CD14-positive monocyte (primary cell): ENCODE results near the gene GPLD1. TPM values are rescaled to one million over a fixed set of nuclear protein-coding genes. Genes with fewer than 3 reads are reported as not detected.

ENCODE experiments used
- DNase-seq, 3 donors: peaks; one replicate each; pipeline ENCODE4 v3.0.0-alpha.2; 2011 to 2022
- H2AFZ ChIP-seq: 2 replicates; pipeline ENCODE4 v1.6.0; 2012; ENCODE audit warnings: mild to moderate bottlenecking, low read depth, low read length, inconsistent platforms; ENCODE audit not compliant: insufficient read depth, poor library complexity, severe bottlenecking
- H3K27ac ChIP-seq, 2 donors: 1 replicate in 1 of 2; 2 replicates in 1 of 2; pipeline ENCODE4 v1.5.1; 2012 to 2013; ENCODE audit warnings: low read length in 2 of 2, control low read depth in 1 of 2, inconsistent platforms in 1 of 2, low read depth in 1 of 2, mild to moderate bottlenecking in 1 of 2
- H3K27me3 ChIP-seq, 2 donors: one replicate each; pipeline versions ENCODE4 v1.6.0 to v1.6.1; 2011 to 2013; ENCODE audit warnings: low read length in 2 of 2; ENCODE audit not compliant: control insufficient read depth in 2 of 2, insufficient read depth in 2 of 2
- H3K36me3 ChIP-seq, 2 donors: replicated peaks in 1 of 2; 1 replicate in 1 of 2; 2 replicates in 1 of 2; pipeline versions ENCODE4 v1.5.1 to v1.6.1; 2012 to 2013; ENCODE audit warnings: low read length in 2 of 2, control low read depth in 1 of 2, inconsistent platforms in 1 of 2, mild to moderate bottlenecking in 1 of 2; ENCODE audit not compliant: insufficient read depth in 2 of 2, control insufficient read depth in 1 of 2
- H3K4me1 ChIP-seq, 2 donors: 1 replicate in 1 of 2; 2 replicates in 1 of 2; pipeline versions ENCODE4 v1.5.1 to v1.6.1; 2012 to 2013; ENCODE audit warnings: low read length in 2 of 2, control low read depth in 1 of 2, inconsistent platforms in 1 of 2, mild to moderate bottlenecking in 1 of 2, moderate library complexity in 1 of 2; ENCODE audit not compliant: insufficient read depth in 2 of 2, control insufficient read depth in 1 of 2
- H3K4me2 ChIP-seq: replicated peaks from 2 replicates; pipeline ENCODE3; 2012; ENCODE audit warnings: low read length, moderate library complexity, mild to moderate bottlenecking; ENCODE audit not compliant: poor library complexity, severe bottlenecking; ENCODE audit errors: extremely low read depth
- H3K4me3 ChIP-seq, 3 experiments: fragments of 200-600 bp in 1 of 3; sonication (generic) in 1 of 3; replicated peaks in 1 of 3; 1 replicate in 2 of 3; 2 replicates in 1 of 3; pipeline ENCODE4 v1.5.1; 2011 to 2013; ENCODE audit warnings: low read length in 3 of 3, mild to moderate bottlenecking in 3 of 3, control low read depth in 2 of 3, low read depth in 2 of 3, inconsistent platforms in 1 of 3, moderate library complexity in 1 of 3
- H3K79me2 ChIP-seq: 2 replicates; pipeline ENCODE4 v1.6.0; 2012; ENCODE audit warnings: mild to moderate bottlenecking, control low read depth, inconsistent platforms, low read length, moderate library complexity; ENCODE audit not compliant: insufficient read depth
- H3K9ac ChIP-seq: 2 replicates; pipeline ENCODE4 v1.6.0; 2017; ENCODE audit warnings: low read length, mild to moderate bottlenecking; ENCODE audit not compliant: insufficient read depth, poor library complexity, severe bottlenecking
- H3K9me3 ChIP-seq, 2 donors: replicated peaks in 1 of 2; 1 replicate in 1 of 2; 2 replicates in 1 of 2; pipeline versions ENCODE4 v1.5.1 to v1.6.1; 2012 to 2013; ENCODE audit warnings: low read length in 2 of 2, control low read depth in 1 of 2; ENCODE audit not compliant: control insufficient read depth in 1 of 2, insufficient read depth in 1 of 2
- H4K20me1 ChIP-seq: 2 replicates; pipeline ENCODE4 v1.6.0; 2012; ENCODE audit warnings: mild to moderate bottlenecking, low read length, control low read depth, moderate library complexity; ENCODE audit not compliant: insufficient read depth
- H3K27ac Mint-ChIP-seq, 7 donors: one replicate each; pipeline ENCODE4 v1.8.0; 2020; ENCODE audit warnings: mild to moderate bottlenecking in 7 of 7, mixed read lengths in 7 of 7, moderate library complexity in 6 of 7, inconsistent platforms in 2 of 7
- H3K27me3 Mint-ChIP-seq, 3 donors: one replicate each; pipeline ENCODE4 v1.8.0; 2021 to 2022; ENCODE audit warnings: low read depth in 3 of 3, mild to moderate bottlenecking in 3 of 3, mixed read lengths in 3 of 3, moderate library complexity in 3 of 3, inconsistent platforms in 1 of 3
- H3K36me3 Mint-ChIP-seq, 2 donors: one replicate each; pipeline ENCODE4 v1.8.0; 2020; ENCODE audit warnings: mixed read lengths in 2 of 2, inconsistent platforms in 1 of 2, mild to moderate bottlenecking in 1 of 2
- H3K4me1 Mint-ChIP-seq: one replicate; pipeline ENCODE4 v1.8.0; 2020; ENCODE audit warnings: mild to moderate bottlenecking, mixed read lengths
- H3K4me3 Mint-ChIP-seq, 2 donors: one replicate each; pipeline ENCODE4 v1.8.0; 2020; ENCODE audit warnings: mild to moderate bottlenecking in 2 of 2, mixed read lengths in 2 of 2, moderate library complexity in 1 of 2
- H3K9me3 Mint-ChIP-seq, 7 donors: one replicate each; pipeline ENCODE4 v1.8.0; 2020 to 2022; ENCODE audit warnings: mixed read lengths in 7 of 7, mild to moderate bottlenecking in 6 of 7, moderate library complexity in 6 of 7, inconsistent platforms in 2 of 7
- WGBS: methylation state at CpG from one replicate; pipeline ENCODE4 v1.1.5; 2013; ENCODE audit warnings: missing lambda C conversion rate; ENCODE audit not compliant: insufficient coverage; 5-methylcytosine and 5-hydroxymethylcytosine counted together
- intact Hi-C, 2 donors: fragments of 100-400 bp; cut with micrococcal nuclease; formaldehyde crosslinking; loops; one replicate each; pipeline versions ENCODE4 v1.15.0 to v1.15.1; 2023
- polyA plus RNA-seq, 3 donors: library from polyadenylated mRNA; depleted of rRNA in 1 of 3; unstranded in 2 of 3; stranded (reverse) in 1 of 3; fragments of 300-500 nt in 2 of 3; fragments of >200 nt in 1 of 3; fragmentation: Illumina TruSeq in 2 of 3; gene quantifications; 1 replicate in 2 of 3; 2 replicates in 1 of 3; pipeline ENCODE4 v1.2.3, GENCODE V29; 2012 to 2021
- TF ChIP-seq, protein P1 (sequence below): fragments of 200-600 bp; IDR thresholded peaks from one replicate; pipeline ENCODE4 v1.8.0; 2022; ENCODE audit warnings: antibody characterized with exemption, mild to moderate bottlenecking

The GPLD1 gene
- polyA plus RNA-seq, 3 donors: not detected

DNA sequence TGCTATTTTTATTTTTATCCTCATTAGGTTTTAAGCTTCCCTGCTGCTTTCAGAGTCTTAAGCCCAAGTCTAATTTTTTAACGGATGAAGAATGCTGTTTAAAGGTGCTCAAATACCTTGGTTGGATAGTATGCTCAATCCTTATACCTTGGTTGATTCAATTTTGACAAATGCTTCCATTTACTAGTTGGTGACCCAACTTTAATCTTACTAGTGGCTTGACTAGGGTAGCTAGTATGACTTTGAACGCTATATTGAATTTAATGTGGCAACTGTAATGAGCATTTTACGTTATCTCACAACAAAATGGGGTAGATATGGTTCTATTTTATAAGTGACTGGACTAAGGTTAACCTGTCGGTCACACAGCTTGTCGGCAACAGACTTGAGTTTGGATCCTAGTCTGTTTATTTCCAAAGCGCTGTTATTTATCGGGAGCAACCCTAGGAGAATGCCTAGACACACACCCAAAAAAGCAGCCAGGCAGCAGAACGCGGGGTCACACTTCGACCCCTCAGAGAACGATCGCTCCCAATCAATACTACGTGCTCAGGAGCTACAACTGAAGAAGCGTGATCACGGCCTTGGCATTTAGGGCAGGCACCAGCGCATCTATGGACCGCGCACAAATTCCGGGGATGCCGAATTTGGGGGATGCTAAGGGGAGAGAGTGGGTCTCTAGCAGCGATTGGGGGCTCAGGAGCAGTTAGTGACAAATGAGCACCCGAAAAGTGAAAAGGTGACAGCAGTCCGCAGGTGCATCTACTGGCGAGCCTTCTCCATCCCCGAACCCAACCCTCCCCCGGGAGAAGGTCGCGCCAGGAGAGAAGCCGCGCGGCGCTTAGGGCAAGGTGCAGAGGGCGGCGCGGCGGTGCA is 4.8 kb upstream of the GPLD1 start:
- H3K4me1 Mint-ChIP-seq: peaks cover 18% of the 10 kb centered on the region
- 7% methylated on average over 24 of the region's 36 CpGs for WGBS
- Histone ChIP-seq H3K4me2 (peak overlapping the region; percentile 94), H3K9me3 (peaks cover 0 to 4% of the 10 kb centered on the region in 2 donors), H3K27me3 (peaks cover 9 to 26% of the 10 kb centered on the region in 2 donors), H3K4me3 (peak overlapping the region; percentile 33 to 83 (median 44)), H3K36me3 (no peaks in the 10 kb centered on the region), H3K9ac (no peak overlapping the region), H3K79me2 (no peaks in the 10 kb centered on the region), H4K20me1 (no peaks in the 10 kb centered on the region), H2AFZ (peak overlapping the region; percentile 77), H3K27ac (no peak overlapping the region), H3K4me1 (peaks cover 13 to 18% of the 10 kb centered on the region in 2 donors)
- peaks cover 14 to 33% (median 32%) of the 10 kb centered on the region in 3 donors for H3K27me3 Mint-ChIP-seq
- H3K36me3 Mint-ChIP-seq: no peaks in the 10 kb centered on the region
- H3K4me3 Mint-ChIP-seq: peak overlapping the region; percentile 79 to 86
- TF ChIP-seq, protein P1, sequence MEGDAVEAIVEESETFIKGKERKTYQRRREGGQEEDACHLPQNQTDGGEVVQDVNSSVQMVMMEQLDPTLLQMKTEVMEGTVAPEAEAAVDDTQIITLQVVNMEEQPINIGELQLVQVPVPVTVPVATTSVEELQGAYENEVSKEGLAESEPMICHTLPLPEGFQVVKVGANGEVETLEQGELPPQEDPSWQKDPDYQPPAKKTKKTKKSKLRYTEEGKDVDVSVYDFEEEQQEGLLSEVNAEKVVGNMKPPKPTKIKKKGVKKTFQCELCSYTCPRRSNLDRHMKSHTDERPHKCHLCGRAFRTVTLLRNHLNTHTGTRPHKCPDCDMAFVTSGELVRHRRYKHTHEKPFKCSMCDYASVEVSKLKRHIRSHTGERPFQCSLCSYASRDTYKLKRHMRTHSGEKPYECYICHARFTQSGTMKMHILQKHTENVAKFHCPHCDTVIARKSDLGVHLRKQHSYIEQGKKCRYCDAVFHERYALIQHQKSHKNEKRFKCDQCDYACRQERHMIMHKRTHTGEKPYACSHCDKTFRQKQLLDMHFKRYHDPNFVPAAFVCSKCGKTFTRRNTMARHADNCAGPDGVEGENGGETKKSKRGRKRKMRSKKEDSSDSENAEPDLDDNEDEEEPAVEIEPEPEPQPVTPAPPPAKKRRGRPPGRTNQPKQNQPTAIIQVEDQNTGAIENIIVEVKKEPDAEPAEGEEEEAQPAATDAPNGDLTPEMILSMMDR: no peak
- peak in 1 of 3 donors; percentile 6 for DNase-seq
- no peak overlapping the region for H3K27ac Mint-ChIP-seq
- intact Hi-C loops: no loop called here
- H3K9me3 Mint-ChIP-seq: peaks cover 2 to 9% (median 7%) of the 10 kb centered on the region in 7 donors

DNA sequence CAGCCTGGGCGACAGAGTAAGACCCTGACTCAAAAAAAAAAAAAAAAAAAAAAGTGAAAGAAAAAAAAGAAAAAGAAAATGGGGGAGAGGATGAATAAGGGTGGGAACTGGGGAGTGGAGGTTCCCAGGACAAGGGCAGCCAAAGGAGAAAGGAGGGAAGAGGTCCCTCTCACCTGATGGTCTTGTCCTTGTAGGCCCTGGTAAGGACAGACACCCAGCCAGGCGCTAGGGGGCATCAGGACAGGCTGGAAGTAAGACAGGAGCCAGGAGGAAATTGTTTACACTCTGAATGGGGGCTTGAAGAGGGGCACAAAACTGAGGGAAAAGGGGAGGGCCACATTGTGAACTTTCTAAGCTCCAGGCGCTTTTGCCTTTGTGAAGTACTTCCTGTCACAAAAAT is 3.1 kb upstream of the GPLD1 start:
- H4K20me1 ChIP-seq: no peaks in the 10 kb centered on the region
- H3K9me3 ChIP-seq: peaks cover 0 to 4% of the 10 kb centered on the region in 2 donors
- TF ChIP-seq, protein P1: no peak
- Mint-ChIP-seq H3K27ac (no peak overlapping the region), H3K4me3 (no peak overlapping the region), H3K36me3 (no peaks in the 10 kb centered on the region), H3K9me3 (peaks cover 2 to 9% (median 6%) of the 10 kb centered on the region in 7 donors), H3K4me1 (peaks cover 18% of the 10 kb centered on the region), H3K27me3 (peaks cover 14 to 32% (median 31%) of the 10 kb centered on the region in 3 donors)
- H3K27ac ChIP-seq: no peak overlapping the region
- H3K36me3 ChIP-seq: no peaks in the 10 kb centered on the region
- no peak overlapping the region for H2AFZ ChIP-seq
- 100% methylated on average over 1 of the region's 3 CpGs for WGBS
- H3K4me2 ChIP-seq: no peak overlapping the region
- H3K79me2 ChIP-seq: no peaks in the 10 kb centered on the region
- H3K4me3 ChIP-seq: no peak overlapping the region
- peaks cover 13 to 18% of the 10 kb centered on the region in 2 donors for H3K4me1 ChIP-seq
- DNase-seq: no peak
- H3K9ac ChIP-seq: no peak overlapping the region
- intact Hi-C loops: no loop called here
- H3K27me3 ChIP-seq: peaks cover 9 to 26% of the 10 kb centered on the region in 2 donors
